ENCODE data around the gene NCKAP5.

GRCh38 chr2:132692816-132693215 lies 875.4 kb downstream of the NCKAP5 start:
- TF ChIP-seq CTCF (IDR thresholded peaks at IDR 0.05 in 4 of 5, conservative IDR thresholded peaks at IDR 0.05 in 1 of 5) (no peak), POLR2A (IDR thresholded peaks at IDR 0.05) (no peak)
